Prostate gland (tissue), 2 donors: ENCODE data around the gene PDLIM1.
"Not testable (repeated sequence)": the region's sequence is repeated elsewhere in the genome, so short reads cannot be mapped to it uniquely, and the experiment has no call there.

Experiments
- POLR2A ChIP-seq: fragments of 450-650 bp; IDR thresholded peaks from one replicate; pipeline ENCODE4 v1.6.1; 2016; ENCODE audit warnings: antibody characterized with exemption, mild to moderate bottlenecking
- POLR2AphosphoS5 ChIP-seq: sonication (generic); formaldehyde crosslinking; IDR thresholded peaks from one replicate; pipeline ENCODE4 v1.6.1; 2017; ENCODE audit warnings: antibody characterized with exemption
- TF ChIP-seq, protein P1 (sequence below), 4 experiments: fragments of 200-600 bp in 2 of 4; fragments of 450-650 bp in 2 of 4; sonication (generic) in 2 of 4; IDR thresholded peaks; 1 replicate in 3 of 4; 2 replicates in 1 of 4; pipeline ENCODE4 v1.5.1; 2016 to 2019; ENCODE audit warnings: antibody characterized with exemption in 4 of 4, mild to moderate bottlenecking in 2 of 4, moderate library complexity in 2 of 4

DNA sequence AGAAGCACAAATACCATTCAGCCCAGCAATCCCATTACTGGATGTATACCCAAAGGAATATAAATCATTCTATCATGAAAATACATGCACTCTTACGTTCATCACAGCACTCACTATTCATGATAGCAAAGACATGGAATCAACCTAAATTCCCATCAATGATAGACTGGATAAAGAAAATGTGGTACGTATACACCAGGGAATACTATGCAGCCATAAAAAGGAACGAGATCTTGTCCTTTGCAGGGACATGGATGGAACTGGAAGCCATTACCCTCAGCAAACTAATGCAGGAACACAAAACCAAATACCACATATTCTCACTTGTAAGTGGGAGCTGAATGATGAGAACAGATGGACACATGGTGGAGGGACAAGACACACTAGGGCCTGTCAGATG is 50.7 kb downstream of the PDLIM1 start:
- TF ChIP-seq, protein P1, sequence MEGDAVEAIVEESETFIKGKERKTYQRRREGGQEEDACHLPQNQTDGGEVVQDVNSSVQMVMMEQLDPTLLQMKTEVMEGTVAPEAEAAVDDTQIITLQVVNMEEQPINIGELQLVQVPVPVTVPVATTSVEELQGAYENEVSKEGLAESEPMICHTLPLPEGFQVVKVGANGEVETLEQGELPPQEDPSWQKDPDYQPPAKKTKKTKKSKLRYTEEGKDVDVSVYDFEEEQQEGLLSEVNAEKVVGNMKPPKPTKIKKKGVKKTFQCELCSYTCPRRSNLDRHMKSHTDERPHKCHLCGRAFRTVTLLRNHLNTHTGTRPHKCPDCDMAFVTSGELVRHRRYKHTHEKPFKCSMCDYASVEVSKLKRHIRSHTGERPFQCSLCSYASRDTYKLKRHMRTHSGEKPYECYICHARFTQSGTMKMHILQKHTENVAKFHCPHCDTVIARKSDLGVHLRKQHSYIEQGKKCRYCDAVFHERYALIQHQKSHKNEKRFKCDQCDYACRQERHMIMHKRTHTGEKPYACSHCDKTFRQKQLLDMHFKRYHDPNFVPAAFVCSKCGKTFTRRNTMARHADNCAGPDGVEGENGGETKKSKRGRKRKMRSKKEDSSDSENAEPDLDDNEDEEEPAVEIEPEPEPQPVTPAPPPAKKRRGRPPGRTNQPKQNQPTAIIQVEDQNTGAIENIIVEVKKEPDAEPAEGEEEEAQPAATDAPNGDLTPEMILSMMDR (IDR thresholded peaks at IDR 0.05), result not testable (repeated sequence)
- not testable (repeated sequence) for TF ChIP-seq POLR2A, POLR2AphosphoS5
